ENCODE results near the gene C2orf80. TPM values are rescaled to one million over a fixed set of nuclear protein-coding genes. Genes with fewer than 3 reads are reported as not detected.

C2orf80 gene
- total RNA-seq, 1 donor from 2014 or later, result not detected

DNA sequence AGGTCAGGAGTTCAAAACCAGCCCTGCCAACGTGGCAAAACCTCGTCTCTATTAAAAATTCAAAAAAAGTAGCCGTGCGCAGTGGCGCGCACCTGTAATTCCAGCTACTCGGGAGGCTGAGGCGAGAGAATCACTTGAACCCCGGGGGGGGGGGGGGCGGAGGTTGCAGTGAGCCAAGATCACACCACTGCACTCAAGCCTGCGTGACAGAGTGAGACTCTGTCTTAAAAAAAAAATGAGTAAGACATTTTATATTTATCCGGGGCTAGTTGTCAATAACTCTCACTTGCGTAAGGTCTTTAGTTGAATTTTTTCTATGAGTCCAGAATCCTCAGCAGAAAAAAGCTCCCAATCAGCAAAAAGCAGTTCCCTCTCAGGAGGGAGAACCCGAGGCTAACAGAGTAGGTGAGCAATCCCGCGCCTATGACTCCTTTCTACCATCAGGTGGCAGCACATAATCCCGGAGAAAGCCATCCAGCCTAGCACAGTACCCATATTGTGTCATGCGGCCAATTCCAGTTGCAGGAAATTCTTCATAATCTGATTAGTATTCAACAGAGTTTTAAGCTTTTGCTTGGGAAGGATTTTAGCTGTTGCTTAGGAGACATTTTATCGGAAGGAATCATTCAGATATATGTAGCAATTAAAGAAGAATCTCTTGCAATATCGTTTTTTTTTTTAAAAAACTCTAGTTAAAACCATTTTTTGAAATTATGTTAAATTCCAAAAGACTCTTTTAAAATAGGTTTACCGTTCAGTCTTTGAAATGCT, 14.6 kb downstream of the C2orf80 start:
- H3K27me3 ChIP-seq (ENCODE audit: control insufficient read depth, insufficient read depth, low read length), result no peaks in the 10 kb centered on the region
- DNase-seq (ENCODE audit: low read depth), result peak; percentile 38
- no peaks in the 10 kb centered on the region for H3K36me3 ChIP-seq (ENCODE audit: control insufficient read depth, insufficient read depth, low read length)
- no peak overlapping the region for H3K4me3 ChIP-seq (ENCODE audit: low read depth, low read length)
- TF ChIP-seq, protein P1, sequence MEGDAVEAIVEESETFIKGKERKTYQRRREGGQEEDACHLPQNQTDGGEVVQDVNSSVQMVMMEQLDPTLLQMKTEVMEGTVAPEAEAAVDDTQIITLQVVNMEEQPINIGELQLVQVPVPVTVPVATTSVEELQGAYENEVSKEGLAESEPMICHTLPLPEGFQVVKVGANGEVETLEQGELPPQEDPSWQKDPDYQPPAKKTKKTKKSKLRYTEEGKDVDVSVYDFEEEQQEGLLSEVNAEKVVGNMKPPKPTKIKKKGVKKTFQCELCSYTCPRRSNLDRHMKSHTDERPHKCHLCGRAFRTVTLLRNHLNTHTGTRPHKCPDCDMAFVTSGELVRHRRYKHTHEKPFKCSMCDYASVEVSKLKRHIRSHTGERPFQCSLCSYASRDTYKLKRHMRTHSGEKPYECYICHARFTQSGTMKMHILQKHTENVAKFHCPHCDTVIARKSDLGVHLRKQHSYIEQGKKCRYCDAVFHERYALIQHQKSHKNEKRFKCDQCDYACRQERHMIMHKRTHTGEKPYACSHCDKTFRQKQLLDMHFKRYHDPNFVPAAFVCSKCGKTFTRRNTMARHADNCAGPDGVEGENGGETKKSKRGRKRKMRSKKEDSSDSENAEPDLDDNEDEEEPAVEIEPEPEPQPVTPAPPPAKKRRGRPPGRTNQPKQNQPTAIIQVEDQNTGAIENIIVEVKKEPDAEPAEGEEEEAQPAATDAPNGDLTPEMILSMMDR (IDR thresholded peaks at IDR 0.05; ENCODE audit: insufficient read depth, low read length, poor library complexity, severe bottlenecking), result peak; percentile 93

DNA sequence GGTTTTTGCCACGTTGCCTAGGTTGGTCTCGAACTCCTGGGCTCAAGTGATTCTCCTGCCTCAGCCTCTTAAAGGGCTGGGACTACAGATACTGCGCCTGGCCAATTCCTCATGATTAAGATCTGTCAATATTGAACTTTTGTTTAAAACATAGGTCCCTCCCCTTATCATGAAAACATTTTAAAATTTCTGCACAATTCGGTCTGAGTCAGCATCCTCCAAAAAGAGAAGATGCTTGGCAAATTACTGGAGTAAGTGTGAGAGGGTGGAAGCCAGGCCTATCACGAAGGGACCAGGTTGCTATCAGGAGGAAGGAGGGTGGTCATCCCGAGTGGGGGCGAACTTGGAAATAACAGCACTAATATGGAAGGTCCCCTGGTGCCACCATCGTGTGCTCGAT, 15.7 kb downstream of the C2orf80 start:
- H3K27me3 ChIP-seq (ENCODE audit: control insufficient read depth, insufficient read depth, low read length), result no peaks in the 10 kb centered on the region
- H3K4me3 ChIP-seq (ENCODE audit: low read depth, low read length), result no peak overlapping the region
- DNase-seq (ENCODE audit: low read depth), result no peak
- TF ChIP-seq, protein P1 (IDR thresholded peaks at IDR 0.05; ENCODE audit: insufficient read depth, low read length, poor library complexity, severe bottlenecking), result no peak
- no peaks in the 10 kb centered on the region for H3K36me3 ChIP-seq (ENCODE audit: control insufficient read depth, insufficient read depth, low read length)

DNA sequence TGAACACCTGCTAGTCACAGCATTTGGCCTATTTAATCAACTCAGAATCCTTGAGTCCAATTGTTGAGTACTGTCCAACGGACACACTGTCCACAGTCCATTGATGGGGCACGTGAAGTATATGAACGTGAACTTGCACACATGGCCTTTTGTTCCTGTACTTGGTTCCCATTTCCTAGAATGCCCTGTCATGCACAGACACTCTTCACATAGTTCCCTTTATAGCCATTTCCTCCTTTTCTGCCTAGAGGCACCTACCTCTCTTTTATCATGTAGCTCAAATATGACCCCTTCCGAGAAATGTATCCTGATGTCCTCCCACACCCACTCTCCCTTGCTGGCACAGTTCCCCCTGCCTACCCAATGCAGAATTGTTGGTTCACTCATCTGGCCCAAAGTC, 17.7 kb downstream of the C2orf80 start:
- Histone ChIP-seq H3K4me3 (ENCODE audit: low read depth, low read length) (no peak overlapping the region), H3K36me3 (ENCODE audit: control insufficient read depth, insufficient read depth, low read length) (no peaks in the 10 kb centered on the region), H3K27me3 (ENCODE audit: control insufficient read depth, insufficient read depth, low read length) (no peaks in the 10 kb centered on the region)
- TF ChIP-seq, protein P1 (IDR thresholded peaks at IDR 0.05; ENCODE audit: insufficient read depth, low read length, poor library complexity, severe bottlenecking), result no peak
- DNase-seq (ENCODE audit: low read depth), result no peak

DNA sequence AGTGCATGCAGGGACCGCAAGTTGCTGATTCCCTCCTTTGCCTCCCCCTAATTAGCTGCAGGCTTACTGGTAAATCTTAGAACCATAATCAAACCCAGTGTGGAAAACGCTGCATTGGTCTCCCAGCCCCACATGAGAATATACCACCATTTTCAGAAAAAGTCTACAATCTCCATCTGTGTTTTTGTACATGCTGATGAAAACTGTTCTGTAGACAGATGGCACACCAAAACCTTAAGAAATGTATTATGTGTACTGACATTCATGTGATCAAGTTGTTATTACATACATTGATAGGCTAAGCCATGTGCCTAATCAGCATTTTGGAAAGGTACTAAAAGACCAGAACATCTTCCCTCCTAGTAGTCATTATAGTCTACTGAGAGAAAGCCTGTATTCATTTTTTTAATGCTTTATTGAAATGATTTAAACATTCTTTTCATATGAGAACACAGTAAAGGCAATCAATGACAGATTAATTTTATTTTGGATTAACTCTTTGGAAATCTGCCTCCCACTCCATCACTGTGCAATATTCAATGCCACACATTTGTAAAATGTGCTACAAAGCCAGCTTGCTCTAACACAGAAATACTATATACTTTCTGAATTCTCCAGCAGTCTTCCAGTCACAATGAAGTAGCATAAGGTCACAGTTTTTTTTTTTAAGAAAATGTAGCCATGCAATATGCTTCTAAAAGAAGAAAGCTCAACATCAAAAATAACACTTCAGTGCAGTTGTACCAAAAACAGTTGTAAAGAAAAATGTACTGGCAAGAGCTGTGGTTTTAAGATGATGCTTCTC, 24.7 kb downstream of the C2orf80 start:
- TF ChIP-seq, protein P1 (IDR thresholded peaks at IDR 0.05; ENCODE audit: insufficient read depth, low read length, poor library complexity, severe bottlenecking), result no peak
- Histone ChIP-seq H3K4me3 (ENCODE audit: low read depth, low read length) (no peak overlapping the region), H3K27me3 (ENCODE audit: control insufficient read depth, insufficient read depth, low read length) (no peaks in the 10 kb centered on the region), H3K36me3 (ENCODE audit: control insufficient read depth, insufficient read depth, low read length) (no peaks in the 10 kb centered on the region)
- no peak for DNase-seq (ENCODE audit: low read depth)

DNA sequence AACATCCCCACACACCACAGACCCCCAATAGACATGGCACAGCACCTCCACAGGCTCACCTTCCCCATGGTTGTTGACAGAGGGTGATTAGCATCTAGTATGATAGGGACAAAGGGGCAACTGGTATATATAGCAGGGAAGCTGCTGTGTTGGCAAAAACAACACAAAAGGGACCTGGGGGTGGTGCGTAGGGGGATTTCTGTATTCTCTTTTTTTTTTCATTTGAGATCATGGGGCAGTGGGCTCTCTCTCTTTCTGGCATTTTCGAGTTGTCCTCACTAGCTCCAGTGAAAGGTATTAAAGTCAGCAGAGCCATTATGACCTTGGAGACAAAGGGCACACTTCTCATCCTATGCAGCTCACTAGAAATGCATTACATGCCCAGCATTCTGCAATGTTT, 26.3 kb downstream of the C2orf80 start, which contains the start of gene CRYGA:
Gene CRYGA, minus strand, starts transcription at position 101 of the 400 bp plus-strand sequence. Its CDS starts 33 bp downstream, at position 68.
- DNase-seq (ENCODE audit: low read depth), result no peak
- Histone ChIP-seq H3K36me3 (ENCODE audit: control insufficient read depth, insufficient read depth, low read length) (no peaks in the 10 kb centered on the region), H3K27me3 (ENCODE audit: control insufficient read depth, insufficient read depth, low read length) (no peaks in the 10 kb centered on the region), H3K4me3 (ENCODE audit: low read depth, low read length) (no peak within 1 kb of the TSS)
- TF ChIP-seq, protein P1 (IDR thresholded peaks at IDR 0.05; ENCODE audit: insufficient read depth, low read length, poor library complexity, severe bottlenecking), result no peak

Data from kidney epithelial cell (primary cell).